A673 (cell line): Measurements from ENCODE around the gene ATP6V1D. TPM values are rescaled to one million over a fixed set of nuclear protein-coding genes. Genes with fewer than 3 reads are reported as not detected.
"Not testable (repeated sequence)": the region's sequence is repeated elsewhere in the genome, so short reads cannot be mapped to it uniquely, and the experiment has no call there.

Experiments used
- Bru-seq: library from RNA; stranded (reverse); fragments of 400-500 nt; gene quantifications from one replicate; lab custom pipeline; 2021; lab: Mats Ljungman, UMichigan
- BruChase-seq, 2 experiments: library from RNA; stranded (reverse); fragments of 400-500 nt; gene quantifications; one replicate each; lab custom pipeline; 2021; lab: Mats Ljungman, UMichigan
- BruUV-seq: library from RNA; stranded (reverse); fragments of 400-500 nt; replicated peaks from 2 replicates; lab custom pipeline; 2021; lab: Mats Ljungman, UMichigan
- CTCF ChIA-PET: fragments of 300-600 bp; sonication (Branson Sonifier 250); formaldehyde crosslinking; loops from one replicate; lab custom pipeline; 2022; ENCODE audit warnings: antibody characterized with exemption; lab: Charles Lee
- POLR2A ChIA-PET: fragments of 300-600 bp; sonication (Branson Sonifier 250); formaldehyde crosslinking; loops from one replicate; lab custom pipeline; 2022; ENCODE audit warnings: antibody characterized with exemption; ENCODE audit not compliant: low non-redundant PET; lab: Charles Lee
- DNase-seq: peaks from one replicate; pipeline ENCODE4 v3.0.0-alpha.2; 2015; ENCODE audit warnings: low spot score
- H3K27ac ChIP-seq: fragments of 200-600 bp; sonication (generic); 2 replicates; pipeline ENCODE4 v1.5.1; 2016; ENCODE audit warnings: mixed run types, low read depth, mild to moderate bottlenecking, mixed read lengths, antibody characterized with exemption, low read length; ENCODE audit not compliant: poor library complexity, severe bottlenecking
- H3K27me3 ChIP-seq: fragments of 200-600 bp; sonication (generic); replicated peaks from 2 replicates; pipeline ENCODE4 v1.6.1; 2017; ENCODE audit warnings: mixed run types, low read depth, mild to moderate bottlenecking, mixed read lengths, antibody characterized with exemption, low read length; ENCODE audit not compliant: insufficient read depth, poor library complexity
- H3K36me3 ChIP-seq: fragments of 200-600 bp; sonication (generic); 2 replicates; pipeline ENCODE4 v1.6.1; 2016; ENCODE audit warnings: mixed run types, mild to moderate bottlenecking, mixed read lengths, antibody characterized with exemption, low read length; ENCODE audit not compliant: insufficient read depth, poor library complexity, severe bottlenecking
- H3K4me1 ChIP-seq: fragments of 200-600 bp; sonication (generic); 2 replicates; pipeline ENCODE4 v1.6.1; 2017; ENCODE audit warnings: mixed run types, mild to moderate bottlenecking, mixed read lengths, antibody characterized with exemption, low read length; ENCODE audit not compliant: insufficient read depth, poor library complexity, severe bottlenecking
- H3K4me3 ChIP-seq: fragments of 200-600 bp; sonication (generic); 2 replicates; pipeline ENCODE4 v1.5.1; 2016; ENCODE audit warnings: low read depth, mixed run types, mild to moderate bottlenecking, mixed read lengths, low read length; ENCODE audit not compliant: poor library complexity, severe bottlenecking
- H3K9me3 ChIP-seq: fragments of 200-600 bp; sonication (generic); 2 replicates; pipeline ENCODE4 v1.6.1; 2016; ENCODE audit warnings: mixed run types, low read depth, mild to moderate bottlenecking, mixed read lengths, antibody characterized with exemption, low read length; ENCODE audit not compliant: poor library complexity, severe bottlenecking
- EZH2 ChIP-seq: fragments of 200-600 bp; sonication (generic); IDR thresholded peaks from 2 replicates; pipeline ENCODE4 v1.6.1; 2017; ENCODE audit warnings: borderline replicate concordance, low read depth, mild to moderate bottlenecking, mixed read lengths, antibody characterized with exemption, low read length; ENCODE audit not compliant: poor library complexity, severe bottlenecking
- intact Hi-C: fragments of 100-400 bp; cut with micrococcal nuclease; formaldehyde crosslinking; loops from one replicate; pipeline ENCODE4 v1.10.0; 2022; ENCODE audit not compliant: unreplicated experiment
- long read RNA-seq: library from polyadenylated mRNA; stranded (forward); transcript quantifications from one replicate; pipeline ENCODE4 v2.0.0, GENCODE V29; 2022
- total RNA-seq: library from RNA; stranded (reverse); gene quantifications from 2 replicates; pipeline ENCODE4 v1.2.3, GENCODE V29; 2021
- TF ChIP-seq, protein P1 (sequence below): fragments of 300-800, 200-600 bp; sonication (generic); conservative IDR thresholded peaks from 2 replicates; pipeline ENCODE4 v1.5.1; 2017; ENCODE audit warnings: low read depth, mild to moderate bottlenecking, antibody characterized with exemption, low read length, moderate library complexity, mixed read lengths

The ATP6V1D gene
- 111 and 122 TPM in 2 replicates for total RNA-seq
- percentile 85 among the genes with signal in this experiment for Bru-seq, nascent RNA
- percentile 76 among the genes with signal in this experiment for BruChase-seq, experiment 1, labeled RNA remaining after a 2-hour chase
- BruChase-seq, experiment 2, labeled RNA remaining after a 6-hour chase = percentile 86 among the genes with signal in this experiment
- long read RNA-seq, transcript ATP6V1D-201 (9 exons, 1,845 nt) = major isoform, 146 of 173 reads
- long read RNA-seq, partial matches to known transcripts = 4 of 173 reads
- long read RNA-seq, other reads (novel, unspliced or antisense) = 19 of 173 reads

DNA sequence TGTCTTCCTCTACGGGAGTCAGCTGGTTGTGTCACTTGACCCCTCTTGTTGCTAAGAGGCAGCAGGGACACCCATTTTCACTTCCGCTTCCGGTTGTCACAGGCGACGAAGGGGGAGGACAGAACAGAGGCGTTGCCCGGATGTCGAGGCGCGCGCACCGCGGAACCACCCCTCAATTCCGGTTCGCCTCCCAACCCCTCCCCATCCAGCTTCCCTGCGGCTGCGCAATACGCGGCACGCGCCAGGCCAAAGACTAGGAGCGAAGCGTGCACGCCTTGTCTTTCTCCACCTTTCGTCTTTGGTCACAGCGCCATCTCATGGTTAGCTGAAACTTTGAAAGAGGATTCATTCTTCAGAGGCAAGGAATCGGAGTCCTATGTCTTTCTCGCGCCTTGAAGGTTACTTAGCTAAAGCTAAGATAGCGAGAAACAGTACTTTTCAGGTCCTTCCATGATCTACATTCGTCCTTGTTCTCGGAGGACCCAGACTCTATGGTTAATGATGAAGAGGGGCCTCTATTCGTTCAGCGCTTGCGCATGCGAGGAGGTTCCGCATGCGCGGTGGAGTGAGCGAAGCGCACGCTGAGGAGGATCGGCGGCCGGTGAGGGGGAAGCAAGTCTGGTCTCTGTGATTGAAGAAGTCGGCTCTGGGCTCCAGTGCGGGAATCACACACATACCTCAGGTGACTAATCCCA, at the start of gene ATP6V1D, which contains the start of gene EIF2S1:
ATP6V1D (minus strand) TSS at position 30 of the 695 bp plus-strand sequence. CDS start 106 bp downstream, outside the sequence.
EIF2S1 (plus strand) TSS at position 554 of the 695 bp plus-strand sequence. CDS start 4,440 bp downstream, outside the sequence.
- H3K4me1 ChIP-seq = peaks cover 31% of the 10 kb centered on the region
- intact Hi-C loops = loop anchor here (5.0 kb wide), 1 partner anchor 193 kb away; no protein-coding TSS in a partner anchor
- H3K36me3 ChIP-seq = peaks cover 20% of the 10 kb centered on the region
- TF ChIP-seq, protein P1, sequence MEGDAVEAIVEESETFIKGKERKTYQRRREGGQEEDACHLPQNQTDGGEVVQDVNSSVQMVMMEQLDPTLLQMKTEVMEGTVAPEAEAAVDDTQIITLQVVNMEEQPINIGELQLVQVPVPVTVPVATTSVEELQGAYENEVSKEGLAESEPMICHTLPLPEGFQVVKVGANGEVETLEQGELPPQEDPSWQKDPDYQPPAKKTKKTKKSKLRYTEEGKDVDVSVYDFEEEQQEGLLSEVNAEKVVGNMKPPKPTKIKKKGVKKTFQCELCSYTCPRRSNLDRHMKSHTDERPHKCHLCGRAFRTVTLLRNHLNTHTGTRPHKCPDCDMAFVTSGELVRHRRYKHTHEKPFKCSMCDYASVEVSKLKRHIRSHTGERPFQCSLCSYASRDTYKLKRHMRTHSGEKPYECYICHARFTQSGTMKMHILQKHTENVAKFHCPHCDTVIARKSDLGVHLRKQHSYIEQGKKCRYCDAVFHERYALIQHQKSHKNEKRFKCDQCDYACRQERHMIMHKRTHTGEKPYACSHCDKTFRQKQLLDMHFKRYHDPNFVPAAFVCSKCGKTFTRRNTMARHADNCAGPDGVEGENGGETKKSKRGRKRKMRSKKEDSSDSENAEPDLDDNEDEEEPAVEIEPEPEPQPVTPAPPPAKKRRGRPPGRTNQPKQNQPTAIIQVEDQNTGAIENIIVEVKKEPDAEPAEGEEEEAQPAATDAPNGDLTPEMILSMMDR = peak; percentile 100
- TF ChIP-seq EZH2 = no peak
- ChIA-PET POLR2A (interaction anchor here (0.6 kb wide), 1 partner anchor 12 kb away, joined by 4 read pairs; no protein-coding TSS in a partner anchor), CTCF (interaction anchor here (0.6 to 1.3 kb wide), 10 partner anchors 12 to 457 kb away, joined by 3 to 10 read pairs (median 4); partner anchors contain the start of genes RDH11 and ZFYVE26)
- H3K27me3 ChIP-seq = no peaks in the 10 kb centered on the region
- BruUV-seq = no TSS peak
- H3K4me3 ChIP-seq = peak within 1 kb of the TSS; percentile 86
- peak within 1 kb of the TSS; percentile 99 for H3K27ac ChIP-seq
- no peaks in the 10 kb centered on the region for H3K9me3 ChIP-seq
- DNase-seq = peak; percentile 99

DNA sequence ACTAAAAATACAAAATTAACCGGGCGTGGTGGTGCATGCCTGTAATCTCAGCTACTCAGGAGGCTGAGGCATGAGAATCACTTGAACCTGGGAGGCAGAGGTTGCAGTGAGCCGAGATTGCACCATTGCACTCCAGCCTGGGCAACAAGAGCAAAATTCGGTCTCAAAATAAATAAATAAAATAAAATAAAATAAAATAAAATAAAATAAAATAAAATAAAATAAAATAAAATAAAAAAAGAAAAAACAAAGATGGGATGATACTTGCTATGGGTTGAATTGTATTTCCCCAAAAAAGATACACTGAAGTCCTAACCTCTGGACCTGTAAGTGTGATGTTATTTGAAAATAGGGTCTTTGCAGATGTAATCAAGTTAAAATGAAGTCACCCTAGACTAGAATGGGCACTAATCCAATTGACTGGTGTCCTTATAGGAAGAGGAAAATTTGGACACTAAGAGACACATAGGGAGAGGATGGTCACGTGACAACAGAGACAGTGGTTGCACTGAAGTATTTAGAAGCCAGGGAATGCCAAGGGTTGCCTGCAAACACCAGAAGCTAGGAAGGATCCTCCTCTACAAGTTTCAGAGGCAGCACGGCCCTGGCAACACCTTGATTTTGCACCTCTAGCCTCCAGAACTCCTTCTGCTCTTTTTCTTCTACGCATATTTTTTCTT, 48.7 kb upstream of the ATP6V1D start:
- POLR2A ChIA-PET = interaction anchor here (0.6 kb wide), 1 partner anchor 277 kb away, joined by 3 read pairs; no protein-coding TSS in a partner anchor
- H3K4me1 ChIP-seq, H3K27ac ChIP-seq, intact Hi-C loops, CTCF ChIA-PET, H3K4me3 ChIP-seq, H3K27me3 ChIP-seq, BruUV-seq, H3K9me3 ChIP-seq, H3K36me3 ChIP-seq: not testable (repeated sequence)
- DNase-seq = peak; percentile 30

DNA sequence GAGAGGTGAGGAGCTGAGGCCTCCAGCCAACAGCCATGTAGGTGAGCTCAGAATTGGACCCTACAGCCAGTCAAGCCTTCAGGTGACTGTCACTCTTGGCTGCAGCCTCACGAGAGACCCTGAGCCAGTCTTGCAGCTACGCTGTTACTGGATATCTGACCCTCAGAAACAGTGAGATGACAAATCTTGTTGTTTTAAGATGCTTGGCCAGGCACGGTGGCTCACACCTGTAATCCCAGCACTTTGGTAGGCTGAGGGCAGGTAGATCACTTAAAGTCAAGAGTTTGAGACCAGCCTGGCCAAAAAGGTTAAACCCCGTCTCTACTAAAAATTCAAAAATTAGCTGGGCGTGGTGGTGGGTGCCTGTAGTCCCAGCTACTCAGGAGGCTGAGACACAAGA, 46.2 kb upstream of the ATP6V1D start:
- H3K27ac ChIP-seq = no peak overlapping the region
- H3K36me3 ChIP-seq = no peaks in the 10 kb centered on the region
- H3K4me3 ChIP-seq = no peak overlapping the region
- DNase-seq = no peak
- no peaks in the 10 kb centered on the region for H3K4me1 ChIP-seq
- no TSS peak for BruUV-seq
- ChIA-PET CTCF (interaction anchor here (0.7 kb wide), 1 partner anchor 57 kb away, joined by 3 read pairs; no protein-coding TSS in a partner anchor), POLR2A (no interaction called here)
- H3K27me3 ChIP-seq = no peaks in the 10 kb centered on the region
- intact Hi-C loops = no loop called here
- TF ChIP-seq EZH2 = no peak
- TF ChIP-seq, protein P1 = no peak
- H3K9me3 ChIP-seq = no peaks in the 10 kb centered on the region
